ENCODE results near the gene HMCN2. TPM values are rescaled to one million over a fixed set of nuclear protein-coding genes. Genes with fewer than 3 reads are reported as not detected.

The HMCN2 gene
- total and polyA plus RNA-seq, 5 donors from 2014 or later = not detected

DNA sequence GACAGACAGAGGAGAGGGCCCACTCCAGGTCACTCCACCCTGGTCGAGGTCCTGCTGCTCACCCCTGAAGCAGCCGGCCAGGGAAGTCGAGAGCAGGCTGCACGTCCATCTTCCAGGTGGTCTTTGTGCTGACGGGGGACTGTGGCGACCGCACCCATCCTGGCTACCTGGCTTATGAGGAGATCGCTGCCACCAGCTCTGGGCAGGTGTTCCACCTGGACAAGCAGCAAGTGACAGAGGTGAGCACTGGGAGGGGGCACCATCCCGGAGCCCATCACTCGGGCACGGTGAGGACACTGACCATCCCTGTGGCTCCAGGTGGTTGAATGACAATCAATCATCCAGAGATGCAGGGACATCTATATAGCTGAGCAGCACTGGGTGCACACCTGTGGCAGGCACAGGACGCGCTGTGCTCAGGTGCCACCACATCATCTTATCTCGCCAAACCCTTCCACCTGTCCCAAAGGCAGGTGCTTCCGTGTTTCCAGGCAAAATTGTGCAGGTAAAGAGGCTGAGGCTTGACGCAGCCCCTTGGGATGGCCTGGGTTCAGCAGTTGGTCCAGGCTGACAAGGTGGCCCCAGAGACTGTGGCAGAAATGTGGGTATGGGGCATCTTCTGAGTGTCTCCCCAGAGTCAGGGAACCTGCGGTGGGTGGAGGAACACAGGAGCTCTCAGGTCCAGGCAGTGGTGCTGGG, 20.7 kb downstream of the HMCN2 start:
- no peaks in the 10 kb centered on the region for H3K36me3 Mint-ChIP-seq
- H3K36me3 ChIP-seq (ENCODE audit: control insufficient read depth, insufficient read depth, low read length) = no peaks in the 10 kb centered on the region
- no peak overlapping the region for H3K27ac ChIP-seq (ENCODE audit: insufficient read depth, low read length, poor library complexity, severe bottlenecking)
- no peak overlapping the region for H3K27ac Mint-ChIP-seq
- H3K27me3 ChIP-seq (ENCODE audit: control insufficient read depth, insufficient read depth, low read length) = no peaks in the 10 kb centered on the region
- no peak overlapping the region for H3K4me3 ChIP-seq (ENCODE audit: low read depth, low read length)
- no peak overlapping the region for H3K4me3 Mint-ChIP-seq
- peaks cover 6% of the 10 kb centered on the region for H3K27me3 Mint-ChIP-seq
- no peak for DNase-seq
- H3K9me3 Mint-ChIP-seq = no peaks in the 10 kb centered on the region
- H3K4me1 Mint-ChIP-seq = no peaks in the 10 kb centered on the region
- no peak for ATAC-seq (ENCODE audit: low read depth in 2 of 2)
- H3K4me1 ChIP-seq (ENCODE audit: control insufficient read depth, insufficient read depth, low read length, poor library complexity, severe bottlenecking) = no peaks in the 10 kb centered on the region
- H3K9me3 ChIP-seq (ENCODE audit: control insufficient read depth in 2 of 2, low read length in 2 of 2) = no peaks in the 10 kb centered on the region

DNA sequence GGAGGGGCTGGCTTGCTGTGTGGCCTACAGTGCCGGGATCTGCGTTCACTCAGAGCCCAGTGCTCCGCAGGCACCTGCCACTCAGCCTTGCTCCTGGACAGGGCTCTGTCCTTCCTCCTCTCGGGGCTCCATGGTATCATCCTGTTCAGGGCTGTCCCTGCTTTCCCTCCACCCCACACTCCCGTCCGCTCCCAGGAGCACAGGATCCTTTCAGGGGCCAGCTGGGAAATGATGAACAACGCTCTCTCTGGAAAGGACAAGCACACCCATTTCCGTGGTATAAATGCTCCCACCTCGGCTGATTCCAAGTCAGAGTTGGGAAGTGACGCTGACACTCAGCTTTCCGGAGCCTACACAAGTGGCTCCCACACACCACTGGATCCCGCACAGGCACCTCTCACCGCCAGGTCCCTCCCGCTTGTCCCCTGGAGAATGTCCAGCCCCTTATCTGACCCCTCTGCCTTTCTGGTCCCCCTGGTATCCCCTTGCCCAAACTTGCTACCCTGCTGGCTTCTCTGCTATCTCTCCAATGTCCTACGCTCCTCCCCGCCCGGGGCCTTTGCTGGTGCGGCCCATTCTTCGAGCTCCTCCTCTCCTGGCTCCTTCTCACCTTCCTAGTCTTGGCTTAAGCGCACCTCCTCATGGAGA, 21.3 kb downstream of the HMCN2 start:
- Histone ChIP-seq H3K36me3 (ENCODE audit: control insufficient read depth, insufficient read depth, low read length) (no peaks in the 10 kb centered on the region), H3K4me3 (ENCODE audit: low read depth, low read length) (no peak overlapping the region), H3K9me3 (ENCODE audit: control insufficient read depth in 2 of 2, low read length in 2 of 2) (no peaks in the 10 kb centered on the region), H3K27me3 (ENCODE audit: control insufficient read depth, insufficient read depth, low read length) (no peaks in the 10 kb centered on the region), H3K4me1 (ENCODE audit: control insufficient read depth, insufficient read depth, low read length, poor library complexity, severe bottlenecking) (no peaks in the 10 kb centered on the region), H3K27ac (ENCODE audit: insufficient read depth, low read length, poor library complexity, severe bottlenecking) (no peak overlapping the region)
- no peaks in the 10 kb centered on the region for H3K9me3 Mint-ChIP-seq
- ATAC-seq (ENCODE audit: low read depth in 2 of 2) = no peak
- no peak overlapping the region for H3K27ac Mint-ChIP-seq
- DNase-seq = no peak
- H3K4me1 Mint-ChIP-seq = no peaks in the 10 kb centered on the region
- H3K4me3 Mint-ChIP-seq = no peak overlapping the region
- H3K27me3 Mint-ChIP-seq = peaks cover 6% of the 10 kb centered on the region
- H3K36me3 Mint-ChIP-seq = no peaks in the 10 kb centered on the region

DNA sequence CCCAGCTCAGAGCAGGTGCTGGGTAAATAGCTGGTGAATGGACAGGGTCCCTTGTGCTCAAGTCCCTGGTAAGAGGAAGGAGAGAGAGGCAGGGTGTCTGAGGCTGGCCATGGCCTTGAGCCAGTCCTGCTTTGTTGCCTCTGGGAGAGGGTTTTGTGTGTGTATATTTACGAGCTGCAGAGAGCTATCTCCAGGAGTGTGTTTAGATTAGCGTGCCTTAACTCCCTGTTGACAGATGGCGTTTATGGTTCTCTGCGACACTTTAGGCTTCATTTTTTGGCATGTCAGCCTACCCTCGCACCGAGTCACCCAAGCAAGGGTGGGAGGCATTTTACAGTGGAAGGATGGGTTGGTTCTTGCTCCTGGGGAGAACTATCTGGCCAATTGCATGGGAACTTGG, 22.2 kb downstream of the HMCN2 start:
- Histone ChIP-seq H3K9me3 (ENCODE audit: control insufficient read depth in 2 of 2, low read length in 2 of 2) (no peaks in the 10 kb centered on the region), H3K4me1 (ENCODE audit: control insufficient read depth, insufficient read depth, low read length, poor library complexity, severe bottlenecking) (no peaks in the 10 kb centered on the region), H3K36me3 (ENCODE audit: control insufficient read depth, insufficient read depth, low read length) (no peaks in the 10 kb centered on the region), H3K27me3 (ENCODE audit: control insufficient read depth, insufficient read depth, low read length) (no peaks in the 10 kb centered on the region), H3K4me3 (ENCODE audit: low read depth, low read length) (no peak overlapping the region), H3K27ac (ENCODE audit: insufficient read depth, low read length, poor library complexity, severe bottlenecking) (no peak overlapping the region)
- Mint-ChIP-seq H3K27me3 (peaks cover 7% of the 10 kb centered on the region), H3K4me3 (no peak overlapping the region), H3K27ac (no peak overlapping the region), H3K36me3 (no peaks in the 10 kb centered on the region), H3K4me1 (no peaks in the 10 kb centered on the region), H3K9me3 (no peaks in the 10 kb centered on the region)
- ATAC-seq (ENCODE audit: low read depth in 2 of 2) (no peak), DNase-seq (no peak)

DNA sequence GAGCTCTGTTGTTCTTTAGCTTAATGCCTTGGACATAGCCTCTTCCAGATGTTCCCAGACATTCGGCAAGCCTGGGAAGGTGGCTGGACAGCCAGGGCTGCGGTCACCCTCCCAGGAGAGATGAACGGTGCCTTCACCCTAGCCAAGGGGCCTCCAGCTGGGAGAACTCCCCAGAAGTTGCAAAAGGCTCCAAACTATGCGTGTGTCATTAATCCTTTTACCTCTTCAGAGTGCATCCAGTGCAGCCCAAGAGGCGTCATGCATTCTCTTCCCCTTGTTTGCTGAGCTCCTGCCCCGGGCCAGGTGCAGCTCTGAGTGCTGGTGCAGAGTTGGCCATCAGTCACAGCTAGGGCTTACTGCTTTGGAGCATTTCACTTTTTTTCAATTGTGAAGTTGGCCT, 22.8 kb downstream of the HMCN2 start:
- Histone ChIP-seq H3K4me3 (ENCODE audit: low read depth, low read length) (no peak overlapping the region), H3K36me3 (ENCODE audit: control insufficient read depth, insufficient read depth, low read length) (no peaks in the 10 kb centered on the region), H3K27me3 (ENCODE audit: control insufficient read depth, insufficient read depth, low read length) (no peaks in the 10 kb centered on the region), H3K4me1 (ENCODE audit: control insufficient read depth, insufficient read depth, low read length, poor library complexity, severe bottlenecking) (no peaks in the 10 kb centered on the region), H3K27ac (ENCODE audit: insufficient read depth, low read length, poor library complexity, severe bottlenecking) (no peak overlapping the region), H3K9me3 (ENCODE audit: control insufficient read depth in 2 of 2, low read length in 2 of 2) (no peaks in the 10 kb centered on the region)
- H3K4me1 Mint-ChIP-seq = no peaks in the 10 kb centered on the region
- no peaks in the 10 kb centered on the region for H3K9me3 Mint-ChIP-seq
- no peak overlapping the region for H3K27ac Mint-ChIP-seq
- no peak overlapping the region for H3K4me3 Mint-ChIP-seq
- no peaks in the 10 kb centered on the region for H3K36me3 Mint-ChIP-seq
- ATAC-seq (ENCODE audit: low read depth in 2 of 2) (no peak), DNase-seq (no peak)
- peaks cover 13% of the 10 kb centered on the region for H3K27me3 Mint-ChIP-seq

DNA sequence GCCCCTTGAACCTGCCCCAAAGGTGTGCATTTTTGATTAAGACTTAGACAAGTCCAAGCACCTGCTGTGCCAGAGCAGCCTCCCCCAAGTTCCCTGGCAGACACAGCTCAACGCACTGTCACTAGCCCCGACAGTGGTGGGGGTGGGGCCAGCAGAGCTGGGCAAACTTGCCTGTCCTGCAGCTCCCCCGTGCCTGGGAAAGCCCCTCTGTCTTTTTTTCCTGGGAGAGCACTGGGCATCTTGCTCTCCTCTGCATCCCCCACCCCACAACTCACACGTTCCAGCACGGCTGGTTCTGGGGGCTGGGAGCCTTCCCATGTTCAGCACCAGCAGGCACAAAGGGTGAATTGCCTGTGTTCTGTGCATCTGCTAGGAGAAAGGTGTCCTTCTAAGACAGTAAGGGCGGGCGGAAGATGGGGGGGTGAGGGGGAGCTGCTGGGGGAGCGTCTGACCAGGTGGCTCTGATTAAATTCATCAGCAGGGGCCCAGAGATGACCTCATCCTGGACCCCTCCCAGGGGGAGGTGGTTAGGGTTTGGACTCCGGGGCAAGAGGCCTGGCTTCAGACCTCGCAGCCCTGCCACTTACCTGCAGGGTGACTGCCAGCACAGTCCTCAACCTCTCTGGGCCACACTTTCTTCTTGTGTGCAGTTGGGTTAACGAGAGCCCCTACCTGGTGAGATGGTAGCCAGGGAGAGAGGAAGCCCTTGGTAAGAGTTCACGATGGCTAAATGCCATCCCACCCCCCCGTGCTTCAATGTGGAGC, 23.5 kb downstream of the HMCN2 start:
- no peaks in the 10 kb centered on the region for H3K36me3 Mint-ChIP-seq
- no peak overlapping the region for H3K4me3 Mint-ChIP-seq
- H3K4me3 ChIP-seq (ENCODE audit: low read depth, low read length) = no peak overlapping the region
- no peaks in the 10 kb centered on the region for H3K9me3 Mint-ChIP-seq
- peaks cover 18% of the 10 kb centered on the region for H3K27me3 Mint-ChIP-seq
- no peaks in the 10 kb centered on the region for H3K36me3 ChIP-seq (ENCODE audit: control insufficient read depth, insufficient read depth, low read length)
- DNase-seq = no peak
- no peaks in the 10 kb centered on the region for H3K4me1 ChIP-seq (ENCODE audit: control insufficient read depth, insufficient read depth, low read length, poor library complexity, severe bottlenecking)
- H3K27ac Mint-ChIP-seq = no peak overlapping the region
- H3K4me1 Mint-ChIP-seq = no peaks in the 10 kb centered on the region
- H3K9me3 ChIP-seq (ENCODE audit: control insufficient read depth in 2 of 2, low read length in 2 of 2) = no peaks in the 10 kb centered on the region
- H3K27ac ChIP-seq (ENCODE audit: insufficient read depth, low read length, poor library complexity, severe bottlenecking) = no peak overlapping the region
- no peak for ATAC-seq (ENCODE audit: low read depth in 2 of 2)
- H3K27me3 ChIP-seq (ENCODE audit: control insufficient read depth, insufficient read depth, low read length) = no peaks in the 10 kb centered on the region

DNA sequence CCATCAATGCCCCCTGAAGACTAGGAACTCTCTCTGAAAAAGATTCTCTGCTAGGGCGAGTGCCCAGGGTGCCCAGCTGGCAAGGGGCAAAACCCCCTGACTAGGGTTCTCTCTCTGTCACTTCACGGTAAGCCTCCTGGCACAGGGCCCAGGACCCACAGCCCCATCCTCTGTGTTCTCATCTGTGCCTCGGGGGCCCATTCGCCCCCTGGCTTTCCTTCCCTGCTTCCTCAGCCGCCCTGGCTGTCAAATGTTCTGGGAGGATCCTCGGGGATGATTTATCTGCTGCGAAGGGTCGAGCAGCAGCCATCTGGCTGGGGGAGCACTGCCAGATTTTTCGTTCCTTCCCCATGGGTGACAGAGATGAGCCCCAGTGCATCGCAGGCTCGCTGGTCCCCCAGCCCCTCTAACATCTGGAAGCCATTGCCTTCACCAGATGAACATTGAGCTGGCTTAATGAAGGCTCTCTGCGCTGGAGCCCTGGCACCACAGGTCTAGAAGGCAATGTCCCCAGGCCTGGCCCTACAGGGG, 24.2 kb downstream of the HMCN2 start:
- ATAC-seq (ENCODE audit: low read depth in 2 of 2) (no peak), DNase-seq (no peak)
- Mint-ChIP-seq H3K9me3 (no peaks in the 10 kb centered on the region), H3K4me1 (no peaks in the 10 kb centered on the region), H3K27ac (no peak overlapping the region), H3K27me3 (peaks cover 23% of the 10 kb centered on the region), H3K36me3 (no peaks in the 10 kb centered on the region), H3K4me3 (no peak overlapping the region)
- Histone ChIP-seq H3K9me3 (ENCODE audit: control insufficient read depth in 2 of 2, low read length in 2 of 2) (no peaks in the 10 kb centered on the region), H3K27me3 (ENCODE audit: control insufficient read depth, insufficient read depth, low read length) (peaks cover 2% of the 10 kb centered on the region), H3K4me3 (ENCODE audit: low read depth, low read length) (no peak overlapping the region), H3K4me1 (ENCODE audit: control insufficient read depth, insufficient read depth, low read length, poor library complexity, severe bottlenecking) (no peaks in the 10 kb centered on the region), H3K36me3 (ENCODE audit: control insufficient read depth, insufficient read depth, low read length) (no peaks in the 10 kb centered on the region), H3K27ac (ENCODE audit: insufficient read depth, low read length, poor library complexity, severe bottlenecking) (no peak overlapping the region)

DNA sequence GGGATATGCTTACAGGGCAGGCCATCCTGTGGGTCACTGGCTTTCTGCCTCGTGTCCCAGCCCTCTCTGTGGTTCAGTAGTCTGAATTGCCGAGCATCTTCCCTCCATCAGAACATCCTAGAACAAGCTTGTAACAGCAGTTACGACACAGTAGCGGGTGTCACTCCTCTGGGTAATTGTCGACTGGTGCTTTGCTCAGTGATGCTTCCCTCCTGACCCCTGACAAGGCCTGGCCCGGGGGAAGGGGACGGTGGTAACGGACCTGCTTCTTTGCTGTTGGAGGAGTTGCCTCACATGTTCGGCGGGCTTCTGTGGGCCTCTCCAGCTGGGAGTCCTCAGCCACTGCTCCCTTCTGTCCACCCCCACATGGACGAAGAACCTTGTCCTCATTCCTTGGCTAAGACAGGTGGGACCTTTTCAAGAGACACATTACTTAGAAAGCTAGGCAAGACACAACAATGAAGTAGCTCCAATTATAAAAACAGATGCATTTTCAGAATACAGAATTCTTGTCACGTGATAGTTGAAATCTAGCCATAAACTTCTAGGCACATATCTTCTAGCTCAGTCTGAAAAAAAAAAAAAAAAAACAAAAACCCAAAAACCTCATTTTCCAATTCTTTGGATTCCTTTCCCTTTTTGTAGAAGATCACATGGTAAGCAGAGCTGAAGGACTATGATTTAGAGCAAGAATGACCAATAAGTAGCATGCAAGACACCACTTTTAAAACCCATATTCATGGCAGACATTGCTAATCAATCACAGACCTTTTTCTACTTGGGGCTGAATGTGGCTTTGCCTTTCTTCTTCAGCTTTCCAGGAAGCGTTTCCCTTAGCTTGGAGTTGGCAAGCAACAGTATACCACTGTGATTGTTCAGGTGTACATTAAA, 25.0 kb downstream of the HMCN2 start:
- Histone ChIP-seq H3K27ac (ENCODE audit: insufficient read depth, low read length, poor library complexity, severe bottlenecking) (no peak overlapping the region), H3K27me3 (ENCODE audit: control insufficient read depth, insufficient read depth, low read length) (peaks cover 2% of the 10 kb centered on the region), H3K9me3 (ENCODE audit: control insufficient read depth in 2 of 2, low read length in 2 of 2) (no peaks in the 10 kb centered on the region), H3K4me3 (ENCODE audit: low read depth, low read length) (no peak overlapping the region), H3K4me1 (ENCODE audit: control insufficient read depth, insufficient read depth, low read length, poor library complexity, severe bottlenecking) (no peaks in the 10 kb centered on the region), H3K36me3 (ENCODE audit: control insufficient read depth, insufficient read depth, low read length) (no peaks in the 10 kb centered on the region)
- no peak for ATAC-seq (ENCODE audit: low read depth in 2 of 2)
- Mint-ChIP-seq H3K27ac (no peak overlapping the region), H3K36me3 (no peaks in the 10 kb centered on the region), H3K9me3 (no peaks in the 10 kb centered on the region), H3K4me1 (no peaks in the 10 kb centered on the region), H3K27me3 (peaks cover 23% of the 10 kb centered on the region), H3K4me3 (no peak overlapping the region)
- DNase-seq = no peak
